Muscle of back (tissue), 11 donors: Measurements from ENCODE around the gene SPAG6. TPM values are rescaled to one million over a fixed set of nuclear protein-coding genes. Genes with fewer than 3 reads are reported as not detected.

Experiments used
- DNase-seq, 3 donors: peaks; one replicate each; pipeline versions ENCODE4 v3.0.0 to v3.0.0-alpha.2; 2013
- polyA plus RNA-seq, 10 donors: library from polyadenylated mRNA; unstranded; fragments of 120-200 nt; gene quantifications; one replicate each; pipeline ENCODE4 v1.2.1, GENCODE V29; 2013; ENCODE audit not compliant: insufficient read length in 10 of 10

The SPAG6 gene
- polyA plus RNA-seq, 10 donors = 2.8 to 9.0 (median 4.5) TPM

DNA sequence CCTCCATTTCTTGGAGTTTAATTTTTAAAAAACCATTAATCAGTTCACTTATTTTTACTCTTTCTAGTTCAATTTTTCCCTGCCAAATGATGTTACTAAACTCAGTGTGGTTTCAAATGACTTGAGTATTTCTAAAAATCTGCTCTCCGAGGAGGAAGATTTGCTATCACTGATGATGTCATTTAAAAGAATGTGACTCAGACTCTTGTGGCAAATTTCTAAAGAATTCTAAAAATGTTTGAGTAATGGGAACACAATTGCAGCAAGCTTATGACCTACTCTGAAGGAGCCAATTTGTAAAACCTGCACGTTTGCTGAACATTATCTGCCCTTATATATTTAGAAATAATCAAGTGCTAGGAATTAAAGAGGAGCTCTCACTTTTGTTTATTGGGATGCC lies 88.6 kb downstream of the SPAG6 start:
- peak in 2 of 3 donors; percentile 23 to 82 for DNase-seq

DNA sequence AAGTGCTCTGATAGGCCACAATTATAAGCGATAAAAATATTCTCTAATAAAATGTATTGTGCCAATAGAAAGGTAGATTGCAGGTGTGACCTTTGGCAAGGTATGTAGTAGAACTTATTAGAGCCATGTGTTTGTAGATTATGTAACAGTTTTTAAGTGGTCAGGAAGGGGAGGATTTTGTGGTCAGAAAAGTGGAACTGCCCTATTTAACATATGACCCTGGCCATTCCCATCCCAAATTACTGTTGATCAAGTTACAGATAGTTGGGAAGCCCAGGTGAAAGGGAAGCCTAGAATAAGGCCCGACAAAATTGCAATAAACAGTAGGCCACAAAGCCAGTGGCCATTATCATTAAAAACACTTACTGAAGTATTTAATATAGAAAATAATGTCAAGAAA lies 89.2 kb downstream of the SPAG6 start:
- no peak for DNase-seq

DNA sequence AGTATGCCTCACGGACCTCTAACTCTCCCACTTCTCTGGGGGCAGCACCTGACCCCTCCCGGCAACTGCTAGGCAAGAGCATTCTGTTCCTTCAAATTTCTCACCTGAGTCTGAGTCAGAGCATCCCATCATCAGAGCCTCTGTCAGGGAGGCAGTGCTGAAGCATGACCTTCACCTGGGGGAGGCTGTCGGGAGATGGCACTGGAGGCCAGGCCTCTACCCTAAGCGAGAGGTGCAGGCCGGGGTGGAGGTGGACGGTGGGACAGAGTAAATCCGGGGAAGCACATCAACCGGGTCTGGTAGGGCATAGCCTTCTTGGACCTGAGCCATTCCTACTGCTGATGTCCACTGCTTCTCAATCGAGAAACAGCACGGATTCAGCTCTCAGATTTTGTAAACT lies 90.4 kb downstream of the SPAG6 start:
- no peak for DNase-seq

DNA sequence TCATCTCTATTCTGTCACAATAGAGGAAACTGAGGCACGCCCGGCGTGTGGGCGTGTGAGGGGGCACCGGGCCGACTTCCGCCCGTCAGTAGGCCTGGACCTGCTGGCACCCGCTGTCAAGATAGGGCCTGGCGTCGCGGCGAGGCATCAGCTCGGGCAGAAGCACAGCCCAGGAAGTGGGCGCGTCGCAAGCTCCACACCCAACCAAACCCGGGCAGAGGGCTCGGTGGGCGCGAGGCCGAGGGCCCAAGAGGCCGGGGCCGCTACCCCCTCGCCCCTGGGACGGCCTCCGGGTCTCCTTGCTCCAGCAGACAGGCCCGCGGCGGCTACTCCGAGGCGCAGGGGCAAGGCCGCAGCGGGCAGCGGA lies 91.2 kb downstream of the SPAG6 start:
- DNase-seq = no peak

DNA sequence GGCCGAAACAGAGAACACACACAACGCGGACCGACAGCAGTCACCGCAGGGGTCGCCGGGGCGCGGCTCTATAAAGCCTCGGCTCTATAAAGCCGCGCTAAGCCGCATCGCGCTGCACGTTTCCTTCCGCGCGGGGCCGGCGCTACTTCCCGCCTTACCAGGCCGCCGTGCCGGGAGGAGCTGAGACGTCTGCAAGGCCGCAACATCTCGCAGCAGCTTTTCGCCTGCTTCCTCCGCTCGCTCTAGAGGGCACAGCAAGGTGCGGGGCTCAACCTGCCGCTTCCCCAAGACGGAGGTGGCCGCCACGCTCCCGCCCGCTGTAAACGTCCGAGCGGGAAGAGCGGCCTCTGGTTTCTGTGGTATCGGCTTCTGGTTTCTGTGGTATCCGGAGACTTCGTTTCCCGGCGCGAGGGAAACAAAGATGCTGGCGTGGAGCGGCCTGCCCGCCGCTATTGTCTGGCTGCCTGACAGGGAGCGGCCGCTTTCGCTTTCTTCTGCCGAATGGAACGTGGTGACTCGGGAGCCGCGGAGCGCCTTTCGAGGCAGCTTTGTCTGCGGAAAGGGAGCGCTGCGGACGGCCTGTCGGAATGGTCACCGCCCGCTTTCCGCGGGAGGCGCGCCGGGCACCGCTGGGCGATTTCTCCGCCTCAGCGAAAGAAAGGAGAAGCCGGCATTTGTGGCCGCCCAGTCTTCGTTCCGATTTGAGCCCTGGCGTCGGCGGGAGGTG lies 91.8 kb downstream of the SPAG6 start:
- DNase-seq = peak; percentile 92 to 98 (median 95)

DNA sequence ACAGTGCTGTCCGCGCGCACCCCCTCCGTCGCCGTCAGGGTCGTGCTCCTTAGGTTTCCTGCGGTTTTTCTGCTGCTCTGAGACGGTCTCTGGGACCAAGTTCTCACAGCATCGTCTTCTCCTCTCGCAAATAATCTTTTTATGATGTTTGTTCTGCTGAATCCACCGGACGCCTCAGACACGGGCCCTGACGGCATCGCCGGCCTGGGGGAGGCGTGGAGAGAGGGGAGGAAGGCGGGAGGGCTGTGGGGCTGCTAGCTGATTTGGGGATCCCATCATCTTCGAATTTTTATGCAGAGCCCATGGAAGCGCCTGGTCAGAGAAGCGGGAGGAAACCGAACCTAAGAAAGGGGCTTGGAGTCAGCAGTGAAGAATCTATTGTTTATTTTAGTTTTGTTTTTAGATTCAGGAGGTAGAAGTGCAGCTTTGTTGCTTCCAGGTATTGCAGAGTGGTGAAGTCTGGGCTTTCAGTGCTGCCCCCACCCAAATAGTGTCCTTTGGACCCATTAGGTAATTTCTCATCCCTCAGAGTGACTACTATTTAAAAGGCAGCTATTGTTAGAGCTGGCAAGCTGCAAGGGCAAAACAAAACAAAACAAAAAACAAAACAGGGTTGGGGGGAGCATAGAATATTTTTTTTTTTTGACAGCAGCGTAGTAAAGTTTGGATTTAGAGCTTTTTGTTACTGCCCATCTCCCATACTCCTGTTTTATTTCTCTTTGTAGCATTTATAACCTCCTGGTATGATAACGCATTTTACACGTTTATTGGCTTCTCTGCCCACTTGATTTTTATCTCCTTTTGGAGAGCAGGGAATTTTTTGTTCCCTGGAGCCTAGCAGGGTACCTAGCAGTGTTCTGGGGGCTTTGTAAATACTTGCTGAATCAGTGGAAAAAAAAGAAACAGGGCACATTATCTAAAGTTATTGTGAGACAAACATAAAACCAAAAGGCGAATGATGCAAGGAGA lies 92.6 kb downstream of the SPAG6 start:
- peak in 2 of 3 donors; percentile 39 to 92 for DNase-seq

DNA sequence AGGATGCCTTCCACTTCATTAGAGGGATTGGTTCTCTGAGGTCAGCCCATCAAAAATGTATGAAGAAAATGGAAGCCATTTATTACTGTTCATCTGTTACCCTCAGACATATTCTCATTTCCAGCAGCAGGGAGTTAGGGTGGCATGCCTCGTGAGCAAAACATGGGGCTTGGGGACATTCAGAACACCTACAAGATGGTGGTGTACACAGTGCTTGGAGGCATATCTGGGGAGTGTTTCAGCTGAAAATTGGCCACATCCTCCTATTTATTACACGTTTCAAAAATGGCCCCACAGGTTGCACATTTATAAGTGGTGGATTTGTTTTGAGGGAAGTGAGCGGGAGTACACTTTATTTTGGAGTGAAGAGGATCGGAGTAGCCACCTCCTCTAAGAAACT lies 93.4 kb downstream of the SPAG6 start:
- DNase-seq = no peak

DNA sequence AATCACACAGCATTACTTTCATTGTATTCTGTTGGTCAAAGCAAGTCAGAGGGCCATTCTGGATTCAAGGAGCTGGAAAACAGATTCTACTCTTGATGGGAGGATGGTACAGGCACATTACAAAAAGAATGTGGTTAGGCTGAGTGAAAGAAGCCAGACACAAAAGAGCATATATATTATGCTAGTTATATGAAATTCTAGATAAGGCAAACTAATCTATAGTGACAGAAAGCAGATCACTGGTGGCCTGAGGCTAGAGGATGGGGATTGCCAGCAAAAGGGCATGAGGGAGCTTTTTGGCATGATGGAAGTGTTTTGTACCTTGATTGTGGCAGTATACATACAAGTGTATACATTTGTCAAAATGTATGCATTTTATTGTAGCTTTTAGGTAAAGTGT lies 96.8 kb downstream of the SPAG6 start:
- no peak for DNase-seq

DNA sequence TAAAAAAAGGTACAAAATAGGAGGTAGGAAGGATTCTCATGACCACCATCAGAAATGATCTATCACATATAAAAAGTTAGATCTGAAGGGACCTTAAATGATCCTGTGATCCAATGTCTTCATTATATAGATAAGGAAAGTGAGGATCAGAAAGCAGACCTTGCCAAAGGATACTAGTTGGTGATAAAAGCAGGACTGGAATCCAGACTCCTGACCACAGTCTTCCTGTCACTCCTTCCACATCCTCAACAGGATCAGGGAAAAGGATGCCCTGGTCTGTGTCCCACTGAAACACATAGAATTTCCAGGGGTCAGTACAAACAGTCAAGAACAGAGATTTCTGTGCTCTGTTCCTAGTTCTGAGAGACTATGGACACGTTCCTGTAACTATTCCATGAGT lies 97.2 kb downstream of the SPAG6 start:
- DNase-seq = no peak

DNA sequence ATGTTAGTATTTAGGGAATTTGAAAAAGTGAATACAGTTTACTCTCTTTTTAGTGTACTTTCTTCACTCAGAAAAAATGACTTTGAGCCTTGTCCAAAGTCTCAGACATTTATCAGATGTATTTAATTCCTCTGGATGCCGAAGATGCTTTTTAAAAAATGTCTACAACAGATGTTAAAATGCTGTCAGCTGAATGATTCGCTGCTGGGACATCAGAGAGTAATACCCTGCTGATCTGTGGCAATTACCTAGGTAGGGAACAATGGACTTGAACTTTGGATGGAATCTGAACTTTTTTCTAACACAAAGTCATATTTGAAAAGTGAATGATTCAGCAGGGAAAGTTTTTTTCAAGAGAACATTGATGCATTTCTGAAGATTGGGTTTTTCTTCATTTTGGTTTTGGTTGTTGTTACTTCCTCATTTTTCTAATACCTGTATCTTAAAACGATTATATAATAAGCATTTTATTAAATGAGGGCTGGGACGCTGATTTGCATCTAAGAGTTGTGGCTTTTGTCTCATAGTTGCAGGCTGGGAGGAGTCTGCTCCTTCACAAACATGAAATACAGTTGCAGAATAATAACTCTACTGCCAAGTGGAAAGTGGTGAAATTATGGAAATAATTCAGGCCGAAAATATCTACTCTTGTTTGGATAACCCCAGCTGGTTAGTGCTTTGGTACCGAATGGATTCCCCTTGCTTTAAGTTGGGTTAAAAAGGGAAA lies 98.0 kb downstream of the SPAG6 start:
- no peak for DNase-seq

DNA sequence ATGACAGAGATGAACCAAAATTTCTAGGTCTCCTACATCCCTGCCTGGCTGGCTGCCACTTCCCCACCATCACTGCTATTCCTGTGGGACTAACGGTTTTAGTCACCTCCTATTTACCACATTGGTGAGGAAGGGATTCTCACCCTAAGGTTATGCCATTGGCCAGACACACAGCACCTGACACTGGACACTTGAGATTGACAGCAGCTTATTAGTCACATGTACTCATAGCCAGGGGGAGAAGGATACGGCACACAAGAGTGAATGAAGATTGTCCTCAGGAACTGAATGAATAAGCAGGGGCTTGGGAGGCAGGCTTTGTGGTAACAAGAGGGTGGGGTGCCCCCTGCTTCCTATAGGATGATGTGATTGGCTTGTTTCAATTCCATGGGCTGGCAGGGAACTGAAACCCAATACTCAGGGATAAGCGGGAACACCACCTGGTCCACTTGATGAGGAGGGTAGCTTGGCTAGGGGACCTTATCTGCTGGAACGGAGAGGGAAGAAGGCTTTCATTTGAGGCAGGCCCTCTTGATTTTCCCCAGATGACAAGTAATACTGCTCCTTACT lies 99.0 kb downstream of the SPAG6 start:
- no peak for DNase-seq

DNA sequence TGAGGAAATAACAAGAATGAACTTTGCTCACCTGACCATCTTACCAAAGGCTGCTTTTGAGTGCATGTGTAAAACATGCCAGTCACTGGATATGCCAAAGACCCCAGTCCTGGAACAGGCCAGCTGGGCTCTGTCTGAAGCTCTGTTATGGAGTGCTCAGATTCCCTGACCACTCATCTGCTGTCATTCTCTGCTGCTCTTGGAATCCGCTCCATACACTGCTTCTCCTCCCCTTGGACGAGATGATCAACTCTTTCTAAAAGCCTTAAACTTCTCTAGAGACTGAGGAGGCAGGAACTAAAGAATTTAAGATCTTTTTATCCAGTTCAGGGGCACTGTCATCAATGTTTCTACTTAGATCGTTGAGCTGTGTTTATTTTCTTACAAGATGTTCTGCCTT lies 100.2 kb downstream of the SPAG6 start:
- DNase-seq = no peak

DNA sequence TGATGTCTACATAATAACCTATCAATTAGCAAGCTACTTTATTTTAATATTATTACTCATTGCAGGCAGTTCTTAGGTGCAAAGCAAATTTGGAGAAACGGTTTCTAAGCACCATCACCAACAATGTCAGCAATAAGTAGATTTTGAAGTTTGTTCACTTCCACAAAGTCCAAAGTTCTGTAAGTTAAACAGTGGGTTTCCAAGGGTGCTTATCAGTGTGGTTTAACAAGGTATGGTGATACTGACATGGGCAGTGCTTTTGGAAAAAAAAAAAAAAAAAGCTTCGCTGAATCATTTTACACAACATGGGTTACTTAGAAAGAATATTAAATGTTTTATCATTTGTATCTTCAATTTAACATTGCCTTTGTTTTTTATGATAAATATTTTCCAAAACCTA lies 101.8 kb downstream of the SPAG6 start:
- DNase-seq = no peak

DNA sequence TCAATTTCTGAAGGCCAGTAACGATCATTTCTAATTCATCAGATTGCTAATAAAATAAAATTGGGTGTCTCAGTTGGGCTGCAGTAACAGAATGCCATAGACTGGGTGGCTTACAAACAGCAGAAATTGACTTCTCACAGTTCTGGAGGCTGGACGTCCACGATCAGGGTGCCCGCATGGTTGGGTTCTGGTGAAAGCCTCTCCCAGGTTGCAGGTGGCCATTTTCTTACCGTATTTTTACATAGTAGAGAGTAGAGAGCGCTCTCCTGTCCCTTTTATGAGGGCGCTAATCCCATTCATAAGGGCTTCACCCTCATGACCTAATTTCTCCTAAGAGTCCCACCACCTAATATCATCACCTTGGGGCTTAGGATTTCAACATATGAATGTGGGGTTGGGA lies 106.0 kb downstream of the SPAG6 start:
- no peak for DNase-seq

DNA sequence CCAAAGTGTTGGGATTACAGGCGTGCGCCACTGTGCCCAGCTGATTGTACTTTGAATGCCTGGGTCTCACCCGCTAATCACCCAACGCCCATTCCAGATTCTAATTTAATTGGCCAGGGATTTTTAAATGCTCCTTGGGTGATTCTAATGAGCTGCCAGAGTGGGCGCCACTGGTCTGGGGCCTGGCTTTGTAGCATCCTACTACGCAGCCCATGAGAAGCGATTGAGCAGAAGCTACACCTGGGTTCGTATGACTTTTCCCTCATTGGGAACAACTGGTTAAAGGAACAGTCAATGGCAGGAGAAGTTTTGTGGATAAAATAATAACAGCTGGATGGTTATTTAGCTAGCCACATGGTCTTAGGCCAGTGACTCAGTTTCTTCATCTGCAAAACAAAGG lies 108.0 kb downstream of the SPAG6 start:
- DNase-seq = no peak

DNA sequence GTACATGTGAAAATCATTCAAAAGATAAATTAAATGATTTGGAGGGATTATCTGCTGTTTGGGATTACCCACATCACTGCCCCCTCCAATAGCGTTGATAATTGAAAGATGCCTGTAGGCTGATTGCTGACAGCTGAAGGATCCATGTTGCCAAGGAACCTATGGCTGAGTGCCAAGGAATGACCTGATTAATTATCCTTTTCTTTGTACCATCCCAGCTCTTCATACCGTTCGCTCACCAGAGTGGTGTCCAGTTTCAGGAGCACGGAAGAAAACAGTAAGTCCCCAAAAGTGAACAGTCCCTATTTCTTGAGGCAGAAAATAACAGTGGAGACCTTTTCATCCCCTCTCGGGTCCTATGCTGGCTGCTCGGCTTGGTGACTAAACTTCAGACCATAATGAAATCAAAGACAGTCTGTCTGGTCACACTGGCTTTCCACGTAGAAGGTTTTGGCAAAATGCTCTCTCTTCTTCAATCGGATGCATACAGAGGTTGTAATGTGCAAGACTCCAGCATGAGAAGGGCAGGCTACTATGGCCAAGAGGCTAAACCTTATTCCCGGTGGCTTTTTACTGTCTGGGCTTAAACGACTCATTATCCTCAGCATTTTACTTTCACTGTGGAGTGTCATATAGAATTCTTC lies 108.8 kb downstream of the SPAG6 start:
- no peak for DNase-seq

DNA sequence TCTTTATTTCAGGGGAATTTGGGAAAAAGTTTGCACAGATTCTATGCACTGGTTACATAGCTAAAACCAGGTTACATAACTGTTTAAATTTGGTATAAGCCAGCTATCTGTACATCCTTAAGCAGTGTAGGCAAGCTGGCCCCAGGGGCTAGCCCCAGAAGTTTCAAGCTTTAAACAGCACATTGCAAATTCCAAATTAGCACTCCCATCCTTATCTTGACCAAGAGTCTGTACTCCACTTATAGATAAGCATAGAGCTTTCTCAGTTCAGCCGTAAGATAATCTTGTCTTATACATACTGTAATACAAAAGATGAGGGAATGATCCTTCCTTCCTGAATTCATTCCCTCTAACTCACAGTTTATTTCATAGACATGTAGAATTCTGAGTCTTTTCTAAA lies 109.3 kb downstream of the SPAG6 start:
- DNase-seq = no peak

DNA sequence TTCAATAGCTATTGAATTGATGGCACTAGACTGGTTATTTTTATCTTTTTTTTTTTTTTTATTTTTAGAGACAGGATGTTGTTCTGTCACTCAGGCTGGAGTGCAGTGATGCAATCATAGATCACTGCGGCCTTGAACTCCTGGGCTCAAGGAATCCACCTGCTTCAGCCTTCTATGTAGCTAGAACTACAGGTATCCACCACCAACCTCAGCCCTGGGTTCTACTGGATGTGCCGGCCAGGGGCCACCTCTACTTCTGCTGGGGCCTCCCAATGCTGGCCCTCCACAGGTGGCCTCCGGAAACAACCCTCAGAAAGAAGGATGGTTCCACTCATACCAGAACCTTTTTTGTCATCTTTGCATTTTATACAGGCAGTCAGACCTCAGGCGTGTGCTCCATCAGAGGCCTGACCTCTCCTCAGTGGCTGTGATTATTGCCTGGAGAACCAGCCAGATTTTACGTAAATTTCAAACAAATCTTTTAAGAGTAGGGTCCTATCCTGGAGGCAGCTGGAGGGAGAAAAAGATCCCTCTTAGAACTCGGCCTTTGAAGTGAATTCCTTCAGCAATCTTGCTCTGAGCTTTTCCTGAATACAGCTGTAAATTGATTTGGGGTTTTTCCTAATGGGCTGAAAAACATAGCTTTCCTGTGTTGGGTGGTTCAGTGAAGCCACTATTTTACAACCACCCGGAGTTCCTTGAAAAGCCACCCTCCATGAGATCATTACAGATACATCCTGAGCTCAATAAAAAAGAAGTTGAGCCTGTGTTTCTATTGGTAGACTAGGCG lies 110.0 kb downstream of the SPAG6 start:
- DNase-seq = no peak

DNA sequence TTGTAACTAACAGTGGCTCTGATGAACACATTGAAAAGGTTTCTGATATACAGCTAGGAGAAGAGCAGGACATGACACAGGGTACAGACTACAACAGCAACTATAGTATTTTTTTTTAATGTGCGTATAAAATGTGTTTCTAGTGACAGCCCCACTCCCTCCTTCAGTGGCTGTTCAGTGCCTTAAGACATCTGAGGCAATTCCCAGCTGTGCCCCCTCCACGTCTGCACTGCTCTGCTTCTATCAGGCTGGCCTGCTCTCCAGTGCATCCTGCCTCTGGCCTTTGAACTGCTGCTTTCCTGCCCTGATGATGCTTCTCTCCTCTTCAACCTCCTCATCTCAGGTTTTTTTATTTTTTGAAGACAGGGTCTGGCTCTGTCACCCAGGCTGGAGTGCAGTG lies 111.2 kb downstream of the SPAG6 start:
- DNase-seq = no peak

DNA sequence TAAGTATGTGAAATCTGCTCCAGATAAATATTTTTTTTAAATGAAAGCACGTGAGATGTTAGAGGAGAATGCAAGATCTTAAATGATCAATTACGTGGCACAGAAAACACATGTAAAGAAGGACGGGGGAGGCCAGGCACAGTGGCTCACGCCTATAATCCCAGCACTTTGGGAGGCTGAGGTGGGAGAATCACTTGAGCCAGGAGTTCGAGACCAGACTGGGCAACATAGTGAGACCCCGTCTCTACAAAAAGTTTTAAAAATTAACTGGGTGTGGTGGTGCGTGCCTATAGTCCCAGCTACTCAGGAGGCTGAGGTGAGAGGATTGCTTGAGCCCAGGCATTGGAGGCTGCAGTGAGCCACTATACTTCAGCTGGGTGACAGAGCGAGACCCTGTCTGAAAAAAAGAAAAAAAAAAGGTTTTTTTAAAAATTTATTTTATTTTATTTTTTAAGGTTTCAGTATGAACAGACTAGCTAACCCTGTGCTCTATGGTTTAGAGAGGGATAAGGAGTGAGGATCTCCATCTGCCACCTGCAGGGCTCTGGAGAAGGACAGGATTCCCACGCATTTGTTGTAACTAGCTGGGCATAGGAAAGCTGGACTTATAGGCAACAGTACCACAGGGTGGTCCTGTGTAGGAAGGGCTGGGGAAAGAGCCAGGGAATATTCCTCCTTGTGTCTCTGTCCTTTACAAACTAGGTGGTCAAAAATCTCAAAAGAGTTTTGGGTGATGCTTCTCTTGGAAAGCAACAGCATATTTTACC lies 113.2 kb downstream of the SPAG6 start:
- DNase-seq = no peak
